CD4-positive, alpha-beta memory T cell (primary cell): Measurements from ENCODE around the gene ADSS1. TPM values are rescaled to one million over a fixed set of nuclear protein-coding genes. Genes with fewer than 3 reads are reported as not detected.

Source experiments
- CTCF ChIA-PET: fragments of 350-600 bp; sonication (Branson Sonifier 250); formaldehyde crosslinking; loops from one replicate; lab custom pipeline; 2021; ENCODE audit warnings: inconsistent platforms; ENCODE audit not compliant: partially characterized antibody; lab: Charles Lee
- POLR2A ChIA-PET: fragments of 350-600 bp; sonication (Branson Sonifier 250); formaldehyde crosslinking; loops from one replicate; lab custom pipeline; 2021; ENCODE audit not compliant: partially characterized antibody; lab: Charles Lee
- DNase-seq, 5 donors: peaks; one replicate each; pipeline versions ENCODE4 v3.0.0 to v3.0.0-alpha.2; 2020 to 2022; ENCODE audit warnings: mixed read lengths in 1 of 5
- H3K27ac ChIP-seq: one replicate; pipeline ENCODE4 v1.7.0; 2013; ENCODE audit warnings: low read depth, low read length
- H3K27me3 ChIP-seq: 2 replicates; pipeline ENCODE4 v1.7.0; 2013; ENCODE audit warnings: mild to moderate bottlenecking, low read length, moderate library complexity; ENCODE audit not compliant: insufficient read depth
- H3K36me3 ChIP-seq: 2 replicates; pipeline ENCODE4 v1.7.0; 2013; ENCODE audit warnings: mild to moderate bottlenecking, low read length, moderate library complexity; ENCODE audit not compliant: insufficient read depth
- H3K4me1 ChIP-seq: 2 replicates; pipeline ENCODE4 v1.7.0; 2013; ENCODE audit warnings: mild to moderate bottlenecking, low read length, moderate library complexity; ENCODE audit not compliant: insufficient read depth
- H3K4me3 ChIP-seq, 2 donors: one replicate each; pipeline ENCODE4 v1.7.0; 2013; ENCODE audit warnings: low read length in 2 of 2, mild to moderate bottlenecking in 1 of 2
- H3K9me3 ChIP-seq, 2 donors: one replicate each; pipeline ENCODE4 v1.7.0; 2013; ENCODE audit warnings: low read length in 2 of 2, control low read depth in 1 of 2; ENCODE audit not compliant: control insufficient read depth in 1 of 2
- H3K27ac Mint-ChIP-seq, 7 donors: one replicate each; pipeline ENCODE4 v1.8.0; 2020 to 2021; ENCODE audit warnings: mixed read lengths in 7 of 7, mild to moderate bottlenecking in 6 of 7, inconsistent platforms in 3 of 7, moderate library complexity in 3 of 7
- H3K27me3 Mint-ChIP-seq, 2 donors: one replicate each; pipeline ENCODE4 v1.8.0; 2020 to 2021; ENCODE audit warnings: mixed read lengths in 2 of 2
- H3K36me3 Mint-ChIP-seq, 2 donors: one replicate each; pipeline ENCODE4 v1.8.0; 2020 to 2021; ENCODE audit warnings: mixed read lengths in 2 of 2, inconsistent platforms in 1 of 2, mild to moderate bottlenecking in 1 of 2
- H3K4me1 Mint-ChIP-seq, 4 donors: one replicate each; pipeline ENCODE4 v1.8.0; 2020 to 2021; ENCODE audit warnings: mixed read lengths in 4 of 4, mild to moderate bottlenecking in 1 of 4
- H3K4me3 Mint-ChIP-seq, 8 donors: one replicate each; pipeline ENCODE4 v1.8.0; 2020 to 2021; ENCODE audit warnings: mixed read lengths in 8 of 8, mild to moderate bottlenecking in 7 of 8, moderate library complexity in 6 of 8, inconsistent platforms in 3 of 8
- H3K9me3 Mint-ChIP-seq, 8 donors: one replicate each; pipeline ENCODE4 v1.8.0; 2020 to 2021; ENCODE audit warnings: mixed read lengths in 8 of 8, mild to moderate bottlenecking in 5 of 8, inconsistent platforms in 3 of 8, moderate library complexity in 1 of 8
- intact Hi-C: fragments of 100-400 bp; cut with micrococcal nuclease; formaldehyde crosslinking; loops from one replicate; pipeline ENCODE4 v1.15.1; 2023
- polyA plus RNA-seq, 2 donors: library from polyadenylated mRNA; unstranded; fragments of 300-500 nt; fragmentation: Illumina TruSeq; gene quantifications; one replicate each; pipeline ENCODE4 v1.2.3, GENCODE V29; 2021
- total RNA-seq, 2 experiments: library from RNA; stranded (reverse); gene quantifications; one replicate each; pipeline ENCODE4 v1.2.3, GENCODE V29; 2021

The ADSS1 gene
- total and polyA plus RNA-seq, 4 experiments from 2014 or later, result 0.16 to 1.8 (median 1.5) TPM

GRCh38 chr14:104699426-104699748 lies 24.6 kb upstream of the ADSS1 start:
- H3K27ac ChIP-seq, result no peak overlapping the region
- peaks cover 20% of the 10 kb centered on the region for H3K4me1 ChIP-seq
- DNase-seq, result no peak
- H3K9me3 ChIP-seq, result no peaks in the 10 kb centered on the region
- peaks cover 0 to 30% of the 10 kb centered on the region in 2 donors for H3K36me3 Mint-ChIP-seq
- no peaks in the 10 kb centered on the region for H3K36me3 ChIP-seq
- POLR2A ChIA-PET, result no interaction called here
- no peaks in the 10 kb centered on the region for H3K27me3 ChIP-seq
- H3K27me3 Mint-ChIP-seq, result no peaks in the 10 kb centered on the region
- H3K27ac Mint-ChIP-seq, result no peak overlapping the region
- peaks cover 12 to 24% (median 16%) of the 10 kb centered on the region in 4 donors for H3K4me1 Mint-ChIP-seq
- intact Hi-C loops, result no loop called here
- H3K9me3 Mint-ChIP-seq, result no peaks in the 10 kb centered on the region
- CTCF ChIA-PET, result no interaction called here
- H3K4me3 ChIP-seq, result no peak overlapping the region
- H3K4me3 Mint-ChIP-seq, result no peak overlapping the region

DNA sequence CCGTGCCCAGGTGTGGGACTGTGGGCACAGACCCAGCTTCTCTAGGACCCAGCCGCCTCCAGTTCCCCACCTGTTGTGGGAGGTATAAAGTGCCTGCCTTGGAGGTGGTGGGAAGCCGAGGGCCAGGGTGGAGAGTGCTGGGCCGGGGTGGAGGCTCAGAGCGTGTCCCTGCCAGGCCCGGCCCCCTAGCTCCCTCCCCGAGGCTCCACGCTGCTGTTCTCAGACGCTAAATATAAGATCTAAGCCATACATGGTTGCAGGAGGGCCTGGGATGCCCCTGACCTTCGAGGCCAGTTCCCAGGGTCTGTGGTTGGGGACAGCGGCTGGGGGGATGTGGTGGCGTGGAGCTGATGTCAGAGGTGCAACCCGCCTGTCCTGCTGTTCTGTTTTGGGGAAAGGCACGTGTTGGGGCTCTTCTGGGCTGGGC lies 23.8 kb upstream of the ADSS1 start:
- Mint-ChIP-seq H3K9me3 (no peaks in the 10 kb centered on the region), H3K4me1 (peaks cover 6 to 15% (median 9%) of the 10 kb centered on the region in 4 donors), H3K27ac (peak overlapping the region in 1 of 7 donors; percentile 42), H3K36me3 (peaks cover 0 to 28% of the 10 kb centered on the region in 2 donors), H3K27me3 (no peaks in the 10 kb centered on the region), H3K4me3 (no peak overlapping the region)
- Histone ChIP-seq H3K27me3 (no peaks in the 10 kb centered on the region), H3K4me3 (no peak overlapping the region), H3K4me1 (peaks cover 12% of the 10 kb centered on the region), H3K36me3 (no peaks in the 10 kb centered on the region), H3K9me3 (no peaks in the 10 kb centered on the region), H3K27ac (no peak overlapping the region)
- DNase-seq, result no peak
- intact Hi-C loops, result no loop called here
- CTCF ChIA-PET, result no interaction called here
- POLR2A ChIA-PET, result no interaction called here

- POLR2A ChIA-PET, result no interaction called here
- no peak for DNase-seq
- H3K27me3 ChIP-seq, result no peaks in the 10 kb centered on the region
- Mint-ChIP-seq H3K27ac (peak overlapping the region in 3 of 7 donors; percentile 4 to 42 (median 18)), H3K27me3 (no peaks in the 10 kb centered on the region), H3K4me3 (no peak overlapping the region), H3K36me3 (peaks cover 0 to 25% of the 10 kb centered on the region in 2 donors), H3K9me3 (no peaks in the 10 kb centered on the region), H3K4me1 (peaks cover 2 to 10% (median 5%) of the 10 kb centered on the region in 4 donors)
- intact Hi-C loops, result no loop called here
- no peak overlapping the region for H3K4me3 ChIP-seq
- H3K36me3 ChIP-seq, result no peaks in the 10 kb centered on the region
- no peaks in the 10 kb centered on the region for H3K9me3 ChIP-seq
- CTCF ChIA-PET, result no interaction called here
- H3K4me1 ChIP-seq, result peaks cover 6% of the 10 kb centered on the region
- no peak overlapping the region for H3K27ac ChIP-seq
Measured at GRCh38 chr14:104700747-104701217, 23.2 kb upstream of the ADSS1 start.

- no peak overlapping the region for H3K27ac ChIP-seq
- Mint-ChIP-seq H3K4me1 (peaks cover 0 to 4% (median 0%) of the 10 kb centered on the region in 4 donors), H3K36me3 (peaks cover 0 to 23% of the 10 kb centered on the region in 2 donors), H3K4me3 (no peak overlapping the region), H3K27me3 (no peaks in the 10 kb centered on the region), H3K27ac (no peak overlapping the region), H3K9me3 (no peaks in the 10 kb centered on the region)
- H3K9me3 ChIP-seq, result no peaks in the 10 kb centered on the region
- POLR2A ChIA-PET, result no interaction called here
- intact Hi-C loops, result no loop called here
- CTCF ChIA-PET, result no interaction called here
- no peaks in the 10 kb centered on the region for H3K4me1 ChIP-seq
- DNase-seq, result no peak
- H3K27me3 ChIP-seq, result no peaks in the 10 kb centered on the region
- H3K4me3 ChIP-seq, result no peak overlapping the region
- no peaks in the 10 kb centered on the region for H3K36me3 ChIP-seq
Measured at GRCh38 chr14:104701383-104702076, 22.5 kb upstream of the ADSS1 start.

DNA sequence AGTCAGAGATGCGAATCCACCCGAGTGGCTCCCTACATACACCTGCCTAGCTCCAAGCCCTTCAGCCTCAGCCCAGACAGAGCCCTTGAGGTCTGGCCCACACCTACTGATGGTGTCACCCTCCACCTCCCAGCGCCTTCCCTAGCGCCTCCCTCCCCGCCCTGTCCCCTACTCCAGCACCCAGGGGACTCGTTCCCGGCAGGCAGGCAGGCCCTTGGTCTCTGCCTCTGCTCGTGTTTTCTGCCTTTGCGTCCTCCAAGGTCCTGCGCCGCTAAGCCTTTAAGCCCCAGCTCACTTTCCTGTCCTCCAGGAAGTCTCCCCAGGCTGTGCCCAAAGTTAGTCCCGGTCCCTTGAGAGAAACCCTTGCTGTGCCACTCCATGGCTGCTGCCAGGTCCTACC lies 21.9 kb upstream of the ADSS1 start:
- CTCF ChIA-PET, result interaction anchor here (5.9 kb wide), 1 partner anchor 36 kb away, joined by 36 read pairs; no protein-coding TSS in a partner anchor
- Histone ChIP-seq H3K27me3 (no peaks in the 10 kb centered on the region), H3K27ac (no peak overlapping the region), H3K9me3 (no peaks in the 10 kb centered on the region), H3K36me3 (no peaks in the 10 kb centered on the region), H3K4me1 (no peaks in the 10 kb centered on the region), H3K4me3 (no peak overlapping the region)
- no peak for DNase-seq
- Mint-ChIP-seq H3K27ac (peak overlapping the region in 1 of 7 donors; percentile 43), H3K4me3 (no peak overlapping the region), H3K9me3 (no peaks in the 10 kb centered on the region), H3K4me1 (peaks cover 0 to 4% (median 0%) of the 10 kb centered on the region in 4 donors), H3K27me3 (no peaks in the 10 kb centered on the region), H3K36me3 (peaks cover 0 to 23% of the 10 kb centered on the region in 2 donors)
- intact Hi-C loops, result no loop called here
- POLR2A ChIA-PET, result no interaction called here

DNA sequence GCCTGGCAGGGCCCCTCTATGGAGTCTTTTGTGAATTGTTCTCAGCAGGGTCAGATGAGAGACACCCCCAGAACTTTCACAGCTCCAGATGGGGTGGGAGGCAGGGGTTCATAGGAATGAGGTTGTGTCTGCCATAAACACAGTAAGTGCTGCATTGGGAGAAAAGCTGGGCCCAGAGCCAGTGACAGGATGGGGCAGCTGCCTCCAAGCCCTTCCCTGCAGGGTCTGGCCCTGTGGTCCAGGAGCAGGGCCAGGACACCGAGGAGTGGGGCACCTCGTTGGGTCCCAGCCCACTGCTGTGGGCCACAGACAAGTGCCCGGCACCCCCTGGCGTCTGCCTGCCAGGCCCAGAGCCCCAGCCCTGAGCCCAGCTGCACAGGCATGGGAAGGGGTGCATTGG lies 21.4 kb upstream of the ADSS1 start:
- H3K9me3 ChIP-seq, result no peaks in the 10 kb centered on the region
- intact Hi-C loops, result no loop called here
- no peaks in the 10 kb centered on the region for H3K27me3 Mint-ChIP-seq
- H3K4me3 ChIP-seq, result no peak overlapping the region
- peaks cover 0 to 23% of the 10 kb centered on the region in 2 donors for H3K36me3 Mint-ChIP-seq
- H3K36me3 ChIP-seq, result no peaks in the 10 kb centered on the region
- H3K27ac ChIP-seq, result no peak overlapping the region
- no peak overlapping the region for H3K27ac Mint-ChIP-seq
- no peak for DNase-seq
- no peak overlapping the region for H3K4me3 Mint-ChIP-seq
- H3K4me1 Mint-ChIP-seq, result peaks cover 0 to 4% (median 0%) of the 10 kb centered on the region in 4 donors
- H3K4me1 ChIP-seq, result no peaks in the 10 kb centered on the region
- POLR2A ChIA-PET, result no interaction called here
- no peaks in the 10 kb centered on the region for H3K27me3 ChIP-seq
- no peaks in the 10 kb centered on the region for H3K9me3 Mint-ChIP-seq
- CTCF ChIA-PET, result interaction anchor here (5.9 kb wide), 1 partner anchor 37 kb away, joined by 36 read pairs; no protein-coding TSS in a partner anchor

GRCh38 chr14:104703269-104703668 lies 20.8 kb upstream of the ADSS1 start:
- POLR2A ChIA-PET, result no interaction called here
- H3K4me1 Mint-ChIP-seq, result peaks cover 0 to 1% (median 0%) of the 10 kb centered on the region in 4 donors
- H3K9me3 Mint-ChIP-seq, result no peaks in the 10 kb centered on the region
- intact Hi-C loops, result no loop called here
- H3K4me3 Mint-ChIP-seq, result no peak overlapping the region
- no peak overlapping the region for H3K27ac ChIP-seq
- DNase-seq, result no peak
- H3K4me1 ChIP-seq, result peaks cover 2% of the 10 kb centered on the region
- no peaks in the 10 kb centered on the region for H3K36me3 ChIP-seq
- no peaks in the 10 kb centered on the region for H3K9me3 ChIP-seq
- H3K36me3 Mint-ChIP-seq, result peaks cover 0 to 22% of the 10 kb centered on the region in 2 donors
- no peaks in the 10 kb centered on the region for H3K27me3 Mint-ChIP-seq
- no peak overlapping the region for H3K27ac Mint-ChIP-seq
- H3K4me3 ChIP-seq, result no peak overlapping the region
- no peaks in the 10 kb centered on the region for H3K27me3 ChIP-seq
- CTCF ChIA-PET, result interaction anchor here (5.9 kb wide), 1 partner anchor 37 kb away, joined by 36 read pairs; no protein-coding TSS in a partner anchor
